A549 (cell line): ENCODE measurements around the gene RAPH1.

Experiments used
- CHD2 ChIP-seq: fragments of 150-350 bp; IDR thresholded peaks from 2 replicates; pipeline ENCODE4 v1.6.1; 2014; ENCODE audit warnings: low read length; ENCODE audit not compliant: partially characterized antibody
- CTCF ChIP-seq: fragments of >200 bp; sonication (Bioruptor Twin); formaldehyde crosslinking; IDR thresholded peaks from 3 replicates; pipeline ENCODE4 v1.5.1; 2016
- EHMT2 ChIP-seq: fragments of 200-600 bp; sonication (generic); IDR thresholded peaks from 2 replicates; pipeline ENCODE4 v1.6.1; 2016; ENCODE audit warnings: antibody characterized with exemption, low read depth, mild to moderate bottlenecking, moderate library complexity
- FOSL2 ChIP-seq, 2 experiments: fragments of 450-650 bp in 1 of 2; fragments of >200 bp in 1 of 2; sonication (Bioruptor Twin) in 1 of 2; formaldehyde crosslinking; IDR thresholded peaks; 2 replicates each; pipeline versions ENCODE4 v1.5.0 to v1.6.1; 2016 to 2020; ENCODE audit warnings: mild to moderate bottlenecking in 1 of 2, moderate library complexity in 1 of 2
- JUNB ChIP-seq: fragments of >200 bp; sonication (Bioruptor Twin); formaldehyde crosslinking; IDR thresholded peaks from 2 replicates; pipeline ENCODE4 v1.6.1; 2016
- MAX ChIP-seq: IDR thresholded peaks from 2 replicates; pipeline ENCODE4 v1.6.1; 2012
- POLR2A ChIP-seq: IDR thresholded peaks from 2 replicates; pipeline ENCODE4 v1.6.1; 2012; ENCODE audit warnings: mild to moderate bottlenecking, low read length
- RAD21 ChIP-seq, 2 experiments: fragments of >200 bp in 1 of 2; sonication (Bioruptor Twin) in 1 of 2; formaldehyde crosslinking in 1 of 2; IDR thresholded peaks in 1 of 2; conservative IDR thresholded peaks in 1 of 2; 2 replicates in 1 of 2; 3 replicates in 1 of 2; pipeline ENCODE4 v1.6.1; 2012 to 2018; ENCODE audit warnings: inconsistent platforms in 1 of 2
- RCOR1 ChIP-seq: fragments of 150-350 bp; IDR thresholded peaks from 2 replicates; pipeline ENCODE4 v1.6.1; 2014; ENCODE audit warnings: antibody characterized with exemption, low read length, low read depth
- RFX5 ChIP-seq: fragments of 450-650 bp; IDR thresholded peaks from 2 replicates; pipeline ENCODE4 v1.7.1; 2014; ENCODE audit warnings: antibody characterized with exemption, mild to moderate bottlenecking, moderate library complexity
- SREBF2 ChIP-seq: fragments of 450-650 bp; IDR thresholded peaks from 2 replicates; pipeline ENCODE4 v1.6.1; 2014; ENCODE audit warnings: mild to moderate bottlenecking, moderate library complexity
- USF2 ChIP-seq: fragments of 450-650 bp; IDR thresholded peaks from 2 replicates; pipeline ENCODE4 v1.6.1; 2014; ENCODE audit warnings: antibody characterized with exemption
- ZSCAN20 ChIP-seq: fragments of 250-450 bp; sonication (Bioruptor Pico); IDR thresholded peaks from 2 replicates; pipeline ENCODE4 v1.8.0; 2022; ENCODE audit warnings: mild to moderate bottlenecking, moderate library complexity

- TF ChIP-seq CTCF (no peak), MAX (no peak), ZSCAN20 (CRISPR knock-in tag) (no peak), RAD21 (conservative IDR thresholded peaks at IDR 0.05 in 1 of 2, IDR thresholded peaks at IDR 0.05 in 1 of 2) (no peak), FOSL2 (IDR thresholded peaks at IDR 0.05) (no peak), FOSL2 (CRISPR knock-in tag; IDR thresholded peaks at IDR 0.05) (no peak), POLR2A (no peak), USF2 (no peak), RCOR1 (no peak), JUNB (no peak), RFX5 (no peak), SREBF2 (no peak), CHD2 (no peak), EHMT2 (no peak)
These were observed 108.0 kb downstream of the RAPH1 start for GRCh38 chr2:203427061-203427460.
